SK-N-SH treated with all-trans-retinoic acid at 6 μM for 48 hours (cell line): ENCODE measurements around the gene PUM1.

ENCODE experiments used
- ATAC-seq: fragments of 200-7000 bp; cut with Tn5 transposase; 3 replicates; pipeline ENCODE4 v1.9.1; 2020; ENCODE audit warnings: mild to moderate bottlenecking, moderate library complexity
- ARNTL ChIP-seq: fragments of 450-650 bp; formaldehyde crosslinking; IDR thresholded peaks from 2 replicates; pipeline ENCODE4 v1.5.0; 2020; ENCODE audit warnings: low read depth, mild to moderate bottlenecking, moderate library complexity, borderline replicate concordance
- BACH2 ChIP-seq: fragments of 250-450 bp; sonication (Bioruptor Pico); IDR thresholded peaks from 2 replicates; pipeline ENCODE4 v1.9.0; 2021; ENCODE audit warnings: mild to moderate bottlenecking, borderline replicate concordance
- CSDC2 ChIP-seq: fragments of 250-450 bp; sonication (Bioruptor Pico); IDR thresholded peaks from 2 replicates; pipeline ENCODE4 v1.5.0; 2020; ENCODE audit warnings: mild to moderate bottlenecking, moderate library complexity
- ESRRG ChIP-seq: fragments of 250-450 bp; sonication (Bioruptor Pico); IDR thresholded peaks from 2 replicates; pipeline ENCODE4 v1.6.1; 2021; ENCODE audit warnings: mild to moderate bottlenecking
- GLIS3 ChIP-seq: fragments of 250-450 bp; sonication (Bioruptor Pico); IDR thresholded peaks from 2 replicates; pipeline ENCODE4 v1.5.0; 2020; ENCODE audit warnings: mild to moderate bottlenecking, moderate library complexity
- OSR1 ChIP-seq: fragments of 250-450 bp; sonication (Bioruptor Pico); IDR thresholded peaks from 2 replicates; pipeline ENCODE4 v1.8.0; 2022; ENCODE audit warnings: moderate library complexity, mild to moderate bottlenecking, inconsistent platforms
- PPARA ChIP-seq: fragments of 250-450 bp; sonication (Bioruptor Pico); IDR thresholded peaks from 2 replicates; pipeline ENCODE4 v1.5.0; 2020; ENCODE audit warnings: mild to moderate bottlenecking, borderline replicate concordance
- RARB ChIP-seq: fragments of 250-450 bp; sonication (Bioruptor Pico); IDR thresholded peaks from 2 replicates; pipeline ENCODE4 v1.8.0; 2021; ENCODE audit warnings: mild to moderate bottlenecking, moderate library complexity
- SNAI2 ChIP-seq: fragments of 250-450 bp; sonication (Bioruptor Pico); IDR thresholded peaks from 2 replicates; pipeline ENCODE4 v1.5.0; 2020; ENCODE audit warnings: mild to moderate bottlenecking, moderate library complexity
- ZC3H10 ChIP-seq: fragments of 250-450 bp; sonication (Bioruptor Pico); IDR thresholded peaks from 2 replicates; pipeline ENCODE4 v1.5.1; 2021; ENCODE audit warnings: mild to moderate bottlenecking, moderate library complexity
- ZFP3 ChIP-seq: fragments of 250-450 bp; sonication (Bioruptor Pico); IDR thresholded peaks from 2 replicates; pipeline ENCODE4 v1.5.0; 2020; ENCODE audit warnings: mild to moderate bottlenecking, moderate library complexity
- ZFP30 ChIP-seq: fragments of 450-650 bp; formaldehyde crosslinking; IDR thresholded peaks from 2 replicates; pipeline ENCODE4 v1.5.0; 2022; ENCODE audit warnings: mild to moderate bottlenecking, moderate library complexity
- ZNF565 ChIP-seq: fragments of 450-650 bp; formaldehyde crosslinking; conservative IDR thresholded peaks from 2 replicates; pipeline ENCODE4 v1.5.0; 2020; ENCODE audit warnings: low read depth, mild to moderate bottlenecking, moderate library complexity
- ZNF8 ChIP-seq: fragments of 450-650 bp; formaldehyde crosslinking; IDR thresholded peaks from 2 replicates; pipeline ENCODE4 v1.5.0; 2020; ENCODE audit warnings: mild to moderate bottlenecking, moderate library complexity
- TF ChIP-seq, protein P1 (sequence below): fragments of 250-450 bp; sonication (Bioruptor Pico); IDR thresholded peaks from 2 replicates; pipeline ENCODE4 v1.8.0; 2020; ENCODE audit warnings: mild to moderate bottlenecking, moderate library complexity, borderline replicate concordance
- TF ChIP-seq, protein P2 (sequence below): fragments of 250-450 bp; sonication (Bioruptor Pico); IDR thresholded peaks from 2 replicates; pipeline ENCODE4 v1.5.1; 2021; ENCODE audit warnings: mild to moderate bottlenecking, moderate library complexity
- TF ChIP-seq, protein P3 (sequence below): fragments of 250-450 bp; sonication (Bioruptor Pico); IDR thresholded peaks from 2 replicates; pipeline ENCODE4 v1.5.0; 2020; ENCODE audit warnings: mild to moderate bottlenecking, moderate library complexity
- TF ChIP-seq, protein P4 (sequence below): fragments of 250-450 bp; sonication (Bioruptor Pico); IDR thresholded peaks from 2 replicates; pipeline ENCODE4 v1.5.1; 2020; ENCODE audit warnings: low read depth, mild to moderate bottlenecking, moderate library complexity

PUM1 gene

DNA sequence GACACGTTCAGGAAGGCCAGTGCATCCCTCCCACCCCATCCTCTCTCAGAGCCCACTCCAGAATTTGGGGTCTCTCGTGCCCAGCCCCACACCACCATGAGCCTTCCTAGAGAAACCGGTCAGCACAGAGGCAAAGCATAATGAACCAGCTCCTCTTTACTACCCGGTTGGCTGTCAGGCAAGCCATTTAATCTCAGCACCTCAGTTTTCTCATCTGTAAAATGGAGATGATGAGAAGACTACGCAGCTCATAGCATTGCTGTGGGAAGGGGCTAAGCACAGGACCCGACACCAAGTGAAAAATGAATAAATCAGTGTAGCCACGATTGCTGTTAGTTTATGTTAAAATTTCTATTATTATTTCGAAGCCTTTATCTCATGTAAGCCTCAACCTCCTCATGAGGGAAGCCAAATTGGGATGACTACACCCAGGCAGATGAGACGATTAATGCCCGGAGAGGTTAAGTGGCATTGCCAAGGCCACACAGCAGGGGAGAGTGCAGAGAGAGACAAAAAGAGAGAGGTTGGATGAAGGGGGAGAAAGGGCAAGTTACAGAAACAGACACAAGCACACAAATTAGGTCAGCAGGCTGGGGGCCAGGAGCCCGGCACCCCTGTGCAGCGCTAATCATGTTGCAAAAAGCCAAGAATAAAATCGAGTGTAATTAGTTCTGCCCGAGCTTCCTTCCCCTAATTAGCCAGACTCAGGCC, 182.7 kb downstream of the PUM1 start:
- ATAC-seq, result no peak
- TF ChIP-seq RARB, result no peak
- TF ChIP-seq, protein P1, sequence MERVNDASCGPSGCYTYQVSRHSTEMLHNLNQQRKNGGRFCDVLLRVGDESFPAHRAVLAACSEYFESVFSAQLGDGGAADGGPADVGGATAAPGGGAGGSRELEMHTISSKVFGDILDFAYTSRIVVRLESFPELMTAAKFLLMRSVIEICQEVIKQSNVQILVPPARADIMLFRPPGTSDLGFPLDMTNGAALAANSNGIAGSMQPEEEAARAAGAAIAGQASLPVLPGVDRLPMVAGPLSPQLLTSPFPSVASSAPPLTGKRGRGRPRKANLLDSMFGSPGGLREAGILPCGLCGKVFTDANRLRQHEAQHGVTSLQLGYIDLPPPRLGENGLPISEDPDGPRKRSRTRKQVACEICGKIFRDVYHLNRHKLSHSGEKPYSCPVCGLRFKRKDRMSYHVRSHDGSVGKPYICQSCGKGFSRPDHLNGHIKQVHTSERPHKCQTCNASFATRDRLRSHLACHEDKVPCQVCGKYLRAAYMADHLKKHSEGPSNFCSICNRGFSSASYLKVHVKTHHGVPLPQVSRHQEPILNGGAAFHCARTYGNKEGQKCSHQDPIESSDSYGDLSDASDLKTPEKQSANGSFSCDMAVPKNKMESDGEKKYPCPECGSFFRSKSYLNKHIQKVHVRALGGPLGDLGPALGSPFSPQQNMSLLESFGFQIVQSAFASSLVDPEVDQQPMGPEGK, result no peak
- no peak for TF ChIP-seq ARNTL (CRISPR knock-in tag)
- TF ChIP-seq ZFP3 (CRISPR knock-in tag), result no peak
- TF ChIP-seq CSDC2, result no peak
- TF ChIP-seq GLIS3, result no peak
- no peak for TF ChIP-seq ZNF565
- TF ChIP-seq ZC3H10 (CRISPR knock-in tag), result no peak
- TF ChIP-seq ZNF8, result no peak
- TF ChIP-seq, protein P2, sequence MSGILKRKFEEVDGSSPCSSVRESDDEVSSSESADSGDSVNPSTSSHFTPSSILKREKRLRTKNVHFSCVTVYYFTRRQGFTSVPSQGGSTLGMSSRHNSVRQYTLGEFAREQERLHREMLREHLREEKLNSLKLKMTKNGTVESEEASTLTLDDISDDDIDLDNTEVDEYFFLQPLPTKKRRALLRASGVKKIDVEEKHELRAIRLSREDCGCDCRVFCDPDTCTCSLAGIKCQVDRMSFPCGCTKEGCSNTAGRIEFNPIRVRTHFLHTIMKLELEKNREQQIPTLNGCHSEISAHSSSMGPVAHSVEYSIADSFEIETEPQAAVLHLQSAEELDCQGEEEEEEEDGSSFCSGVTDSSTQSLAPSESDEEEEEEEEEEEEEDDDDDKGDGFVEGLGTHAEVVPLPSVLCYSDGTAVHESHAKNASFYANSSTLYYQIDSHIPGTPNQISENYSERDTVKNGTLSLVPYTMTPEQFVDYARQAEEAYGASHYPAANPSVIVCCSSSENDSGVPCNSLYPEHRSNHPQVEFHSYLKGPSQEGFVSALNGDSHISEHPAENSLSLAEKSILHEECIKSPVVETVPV (CRISPR knock-in tag), result no peak
- TF ChIP-seq SNAI2, result no peak
- TF ChIP-seq PPARA (CRISPR knock-in tag), result no peak
- TF ChIP-seq OSR1, result no peak
- no peak for TF ChIP-seq BACH2 (CRISPR knock-in tag)
- TF ChIP-seq, protein P3, sequence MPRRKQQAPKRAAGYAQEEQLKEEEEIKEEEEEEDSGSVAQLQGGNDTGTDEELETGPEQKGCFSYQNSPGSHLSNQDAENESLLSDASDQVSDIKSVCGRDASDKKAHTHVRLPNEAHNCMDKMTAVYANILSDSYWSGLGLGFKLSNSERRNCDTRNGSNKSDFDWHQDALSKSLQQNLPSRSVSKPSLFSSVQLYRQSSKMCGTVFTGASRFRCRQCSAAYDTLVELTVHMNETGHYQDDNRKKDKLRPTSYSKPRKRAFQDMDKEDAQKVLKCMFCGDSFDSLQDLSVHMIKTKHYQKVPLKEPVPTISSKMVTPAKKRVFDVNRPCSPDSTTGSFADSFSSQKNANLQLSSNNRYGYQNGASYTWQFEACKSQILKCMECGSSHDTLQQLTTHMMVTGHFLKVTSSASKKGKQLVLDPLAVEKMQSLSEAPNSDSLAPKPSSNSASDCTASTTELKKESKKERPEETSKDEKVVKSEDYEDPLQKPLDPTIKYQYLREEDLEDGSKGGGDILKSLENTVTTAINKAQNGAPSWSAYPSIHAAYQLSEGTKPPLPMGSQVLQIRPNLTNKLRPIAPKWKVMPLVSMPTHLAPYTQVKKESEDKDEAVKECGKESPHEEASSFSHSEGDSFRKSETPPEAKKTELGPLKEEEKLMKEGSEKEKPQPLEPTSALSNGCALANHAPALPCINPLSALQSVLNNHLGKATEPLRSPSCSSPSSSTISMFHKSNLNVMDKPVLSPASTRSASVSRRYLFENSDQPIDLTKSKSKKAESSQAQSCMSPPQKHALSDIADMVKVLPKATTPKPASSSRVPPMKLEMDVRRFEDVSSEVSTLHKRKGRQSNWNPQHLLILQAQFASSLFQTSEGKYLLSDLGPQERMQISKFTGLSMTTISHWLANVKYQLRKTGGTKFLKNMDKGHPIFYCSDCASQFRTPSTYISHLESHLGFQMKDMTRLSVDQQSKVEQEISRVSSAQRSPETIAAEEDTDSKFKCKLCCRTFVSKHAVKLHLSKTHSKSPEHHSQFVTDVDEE, result no peak
- TF ChIP-seq, protein P4, sequence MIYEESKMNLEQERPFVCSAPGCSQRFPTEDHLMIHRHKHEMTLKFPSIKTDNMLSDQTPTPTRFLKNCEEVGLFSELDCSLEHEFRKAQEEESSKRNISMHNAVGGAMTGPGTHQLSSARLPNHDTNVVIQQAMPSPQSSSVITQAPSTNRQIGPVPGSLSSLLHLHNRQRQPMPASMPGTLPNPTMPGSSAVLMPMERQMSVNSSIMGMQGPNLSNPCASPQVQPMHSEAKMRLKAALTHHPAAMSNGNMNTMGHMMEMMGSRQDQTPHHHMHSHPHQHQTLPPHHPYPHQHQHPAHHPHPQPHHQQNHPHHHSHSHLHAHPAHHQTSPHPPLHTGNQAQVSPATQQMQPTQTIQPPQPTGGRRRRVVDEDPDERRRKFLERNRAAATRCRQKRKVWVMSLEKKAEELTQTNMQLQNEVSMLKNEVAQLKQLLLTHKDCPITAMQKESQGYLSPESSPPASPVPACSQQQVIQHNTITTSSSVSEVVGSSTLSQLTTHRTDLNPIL (CRISPR knock-in tag), result no peak
- TF ChIP-seq ZFP30 (CRISPR knock-in tag), result no peak
- TF ChIP-seq ESRRG (CRISPR knock-in tag), result no peak
